AG09309 (cell line): Measurements from ENCODE around the gene RUFY3.

Experiments
- DNase-seq: peaks from one replicate; pipeline ENCODE4 v3.0.0-alpha.2; 2010; ENCODE audit warnings: low read depth
- H3K4me3 ChIP-seq: 2 replicates; pipeline ENCODE4 v1.5.1; 2011; ENCODE audit warnings: mild to moderate bottlenecking, low read depth, low read length, moderate library complexity; ENCODE audit not compliant: control insufficient read depth
- CTCF ChIP-seq: IDR thresholded peaks from 2 replicates; pipeline ENCODE4 v1.5.1; 2011; ENCODE audit warnings: mild to moderate bottlenecking, low read depth, low read length, inconsistent platforms; ENCODE audit not compliant: insufficient read depth, control insufficient read depth; ENCODE audit errors: missing control alignments

Gene RUFY3

GRCh38 chr4:70713453-70714078, 8.2 kb upstream of the RUFY3 start:
- DNase-seq = no peak
- no peak for TF ChIP-seq CTCF
- H3K4me3 ChIP-seq = no peak overlapping the region

GRCh38 chr4:70714079-70714887, 7.5 kb upstream of the RUFY3 start:
- no peak overlapping the region for H3K4me3 ChIP-seq
- TF ChIP-seq CTCF = no peak
- no peak for DNase-seq

- no peak for DNase-seq
- TF ChIP-seq CTCF = no peak
- H3K4me3 ChIP-seq = no peak overlapping the region
Observed at GRCh38 chr4:70715097-70715496, 6.7 kb upstream of the RUFY3 start.

GRCh38 chr4:70718811-70719604, 2.8 kb upstream of the RUFY3 start:
- no peak for TF ChIP-seq CTCF
- no peak overlapping the region for H3K4me3 ChIP-seq
- no peak for DNase-seq

GRCh38 chr4:70722199-70722791, 531 bp downstream of the RUFY3 start:
- no peak for DNase-seq
- peak overlapping the region; percentile 57 for H3K4me3 ChIP-seq
- TF ChIP-seq CTCF = no peak

GRCh38 chr4:70724463-70724862, 2.7 kb downstream of the RUFY3 start:
- H3K4me3 ChIP-seq = no peak overlapping the region
- no peak for DNase-seq
- no peak for TF ChIP-seq CTCF
